HG02759 (cell line): ENCODE results near the gene CEP104.
"Not testable (repeated sequence)": the region's sequence is repeated elsewhere in the genome, so short reads cannot be mapped to it uniquely, and the experiment has no call there.

Source experiments
- ATAC-seq: cut with Tn5 transposase; IDR thresholded peaks from one replicate; pipeline ENCODE4 v1.9.1; 2021; ENCODE audit warnings: mild to moderate bottlenecking, moderate library complexity; ENCODE audit not compliant: unreplicated experiment

CEP104 gene

DNA sequence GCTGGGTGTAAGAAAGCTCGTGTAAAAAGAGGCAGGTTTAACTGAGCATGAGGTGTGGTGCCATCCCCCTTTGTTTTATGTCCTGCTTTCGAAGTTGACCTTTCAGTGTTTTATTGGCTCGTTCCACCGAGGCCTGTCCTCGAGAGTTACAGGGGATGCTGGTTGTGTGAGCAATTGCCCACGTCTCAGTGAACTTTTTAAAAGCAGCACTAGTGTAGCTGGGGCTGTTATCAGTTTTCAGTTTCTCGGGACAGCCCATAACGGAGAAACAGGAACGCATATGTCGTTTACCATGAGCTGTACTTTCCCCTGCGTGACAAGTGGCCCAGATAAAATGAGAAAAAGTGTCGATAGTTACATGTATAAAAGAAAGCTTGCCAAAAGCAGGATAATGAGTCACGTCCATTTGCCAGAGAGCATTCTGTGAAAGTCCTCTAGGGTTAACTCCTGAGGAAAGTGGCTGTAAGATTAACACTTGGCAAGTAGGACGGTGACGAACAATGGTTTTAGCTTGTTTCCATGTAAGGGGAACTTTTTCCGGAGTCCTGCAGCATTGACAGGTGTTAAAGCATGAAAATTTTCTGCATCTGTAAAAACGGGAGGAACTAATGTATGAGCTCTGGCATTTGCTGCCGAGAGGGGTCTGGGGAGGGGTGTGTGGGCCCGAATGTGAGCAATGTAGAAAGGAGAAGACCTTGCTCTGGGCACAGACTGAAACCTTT, 52.9 kb downstream of the CEP104 start:
- ATAC-seq = no peak

DNA sequence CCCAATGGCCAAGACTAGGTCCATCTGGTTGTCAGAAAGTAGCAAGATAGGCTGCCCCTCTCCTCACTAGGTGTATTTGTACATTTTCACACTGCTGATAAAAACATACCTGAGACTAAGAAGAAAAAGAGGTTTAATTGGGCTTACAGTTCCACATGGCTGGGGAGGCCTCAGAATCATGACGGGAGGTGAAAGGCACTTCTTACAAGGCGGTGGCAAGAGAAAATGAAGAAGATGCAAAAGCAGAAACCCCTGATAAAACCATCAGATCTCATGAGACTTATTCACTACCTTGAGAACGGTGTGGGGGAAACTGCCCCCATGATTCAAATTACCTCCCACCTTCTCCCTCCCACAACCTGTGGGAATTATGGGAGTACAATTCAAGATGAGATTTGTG, 56.2 kb downstream of the CEP104 start:
- ATAC-seq = not testable (repeated sequence)

DNA sequence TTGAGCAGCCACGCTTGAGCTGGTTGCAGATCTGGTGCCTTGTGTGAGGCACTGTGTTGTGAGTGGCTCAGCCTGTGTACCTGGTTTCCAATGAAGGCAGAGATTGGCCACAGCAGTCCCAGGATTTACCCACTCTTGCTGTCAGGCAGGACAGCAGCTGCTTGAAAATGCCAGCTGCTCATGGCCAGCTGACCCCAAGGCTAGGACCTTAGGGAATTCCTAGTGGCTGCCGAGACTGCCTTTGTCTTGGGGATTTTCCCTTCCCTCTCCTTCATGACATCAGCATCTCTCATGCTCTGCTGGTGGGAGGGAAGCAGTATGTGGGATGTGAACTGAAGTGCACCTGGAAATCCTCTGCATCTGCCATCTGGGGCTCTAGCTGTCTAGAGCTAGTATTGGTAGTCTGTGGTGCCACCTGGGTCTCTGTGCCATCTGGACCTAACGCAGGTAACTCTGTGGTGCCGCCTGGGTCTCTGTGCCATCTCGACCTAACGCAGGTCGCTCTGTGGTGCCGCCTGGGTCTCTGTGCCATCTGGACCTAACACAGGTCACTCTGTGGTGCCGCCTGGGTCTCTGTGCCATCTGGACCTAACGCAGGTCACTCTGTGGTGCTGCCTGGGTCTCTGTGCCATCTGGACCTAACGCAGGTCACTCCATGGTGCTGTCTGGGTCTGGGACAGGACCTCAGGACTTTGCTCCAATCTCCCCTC, 56.9 kb downstream of the CEP104 start:
- ATAC-seq = no peak

DNA sequence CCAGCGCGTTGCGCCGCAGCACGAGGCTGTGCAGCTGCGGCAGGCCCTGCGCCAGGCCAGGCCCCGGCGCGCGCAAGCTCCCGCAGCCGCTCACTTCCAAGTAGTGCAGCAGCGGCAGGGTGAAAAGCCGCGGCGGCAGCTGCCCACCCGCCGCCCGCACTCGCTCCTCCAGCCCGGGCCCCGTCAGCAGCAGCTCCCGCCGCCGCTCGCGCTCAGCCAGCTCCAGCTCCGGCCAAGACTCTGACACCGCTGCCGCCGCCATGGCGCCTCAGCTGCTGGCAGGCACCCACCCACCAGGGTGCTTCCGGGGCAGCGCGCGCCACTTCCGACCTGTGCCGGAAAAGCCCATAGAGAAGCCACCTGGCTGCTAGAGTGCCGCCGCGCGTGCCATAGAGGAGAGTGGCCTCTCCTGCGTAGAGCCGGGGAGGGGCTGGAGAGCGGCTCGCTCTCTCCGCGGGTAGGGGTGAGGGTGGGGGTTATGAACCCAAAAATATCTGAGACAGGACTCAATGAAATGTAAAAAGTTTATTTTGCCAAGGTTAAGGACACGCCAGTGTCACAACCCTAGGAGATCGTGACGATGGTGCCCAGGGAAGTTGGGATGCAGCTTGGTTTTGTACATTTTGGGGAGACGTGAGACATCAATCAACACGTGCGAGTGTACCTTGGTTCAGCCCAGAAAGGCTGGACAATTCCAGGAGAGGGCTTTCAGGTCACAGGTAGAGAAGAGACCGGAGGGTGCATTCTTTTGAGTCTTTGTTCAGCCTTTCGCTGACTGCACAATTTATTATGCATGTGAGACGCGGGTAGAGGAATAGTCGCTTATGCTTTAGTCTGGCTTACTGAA, 60.6 kb downstream of the CEP104 start, which contains the start of gene LRRC47:
Gene LRRC47 (minus strand): TSS at position 284 of the 847 bp plus-strand sequence. CDS start 22 bp downstream, at position 262.
- peak; percentile 97 for ATAC-seq

DNA sequence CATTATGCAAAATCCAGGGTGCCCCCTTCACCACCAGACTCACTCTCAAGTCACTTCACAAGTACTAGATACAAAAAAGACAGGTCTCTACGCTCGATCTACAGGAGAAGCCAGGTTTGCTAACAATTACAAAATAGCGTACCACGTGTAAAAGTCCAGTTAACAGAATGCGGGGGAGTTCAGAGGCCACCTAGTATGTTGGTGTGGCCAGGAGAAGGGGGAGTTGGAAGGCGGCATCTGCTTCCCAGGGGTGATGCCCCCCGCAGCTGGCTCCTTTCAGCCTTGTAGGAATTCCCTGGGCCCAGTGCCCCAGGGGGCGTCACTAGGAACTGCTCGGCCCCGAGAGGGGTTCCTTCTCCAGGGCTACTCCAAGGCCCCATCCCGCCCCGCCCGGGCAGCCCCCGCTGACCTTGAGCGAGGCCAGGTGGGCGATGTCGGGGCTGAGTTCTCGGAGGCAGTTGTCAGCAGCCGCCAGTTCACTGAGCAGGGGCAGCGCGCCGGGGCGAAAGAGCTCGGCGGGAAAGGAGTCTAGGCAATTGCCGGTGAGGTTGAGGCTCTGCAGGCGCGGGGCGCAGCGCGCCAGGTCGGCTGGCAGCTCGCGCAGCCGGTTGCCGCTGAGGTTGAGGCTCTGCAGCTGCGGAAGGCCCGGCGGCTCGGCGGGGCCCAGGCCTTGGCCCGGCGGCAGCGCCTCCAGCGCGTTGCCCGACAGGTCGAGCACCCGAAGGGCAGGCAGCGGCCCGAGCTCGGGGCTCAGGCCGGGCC, 61.4 kb downstream of the CEP104 start:
- peak; percentile 4 for ATAC-seq

DNA sequence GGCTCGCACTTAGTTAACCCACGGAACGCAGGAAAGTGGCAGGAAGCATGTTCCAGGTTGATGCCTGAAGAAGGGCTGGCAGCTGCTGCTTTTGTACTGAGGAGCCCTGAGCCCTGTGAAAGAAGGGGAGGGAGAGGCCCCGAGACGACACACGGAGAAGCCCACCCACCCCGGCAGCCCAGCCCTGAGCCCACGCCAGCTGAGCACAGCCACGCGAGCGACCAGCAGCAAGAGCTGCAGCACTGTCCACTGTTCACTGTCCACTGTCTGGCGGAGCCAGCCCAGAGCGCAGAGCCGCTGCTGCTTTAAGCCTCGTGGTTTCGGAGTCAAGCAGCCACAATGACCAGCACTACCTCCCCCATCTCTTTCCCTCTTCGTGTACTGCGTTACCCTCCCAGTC, 66.1 kb downstream of the CEP104 start:
- ATAC-seq = no peak

DNA sequence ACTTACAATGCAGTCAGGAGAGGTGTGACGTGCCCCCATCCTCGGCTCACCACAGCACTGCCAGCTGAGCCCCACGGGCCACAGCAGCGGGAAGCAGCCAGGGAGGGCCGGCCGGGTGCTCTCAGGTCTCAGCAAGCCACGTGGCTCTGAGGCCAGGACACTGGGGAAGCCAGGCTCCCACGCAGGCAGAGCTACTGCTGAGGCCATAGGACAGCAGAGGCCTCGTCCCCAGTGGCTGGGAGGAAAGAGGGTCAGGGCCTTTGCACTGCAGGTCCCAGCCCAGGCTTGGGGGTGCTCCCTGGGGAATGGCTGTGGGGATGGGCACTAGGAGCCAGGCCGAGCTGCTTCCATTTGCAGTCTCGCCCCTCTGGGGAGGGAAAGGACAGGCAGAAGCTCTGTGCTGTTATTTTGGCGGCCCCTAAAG, 66.5 kb downstream of the CEP104 start:
- ATAC-seq = no peak

DNA sequence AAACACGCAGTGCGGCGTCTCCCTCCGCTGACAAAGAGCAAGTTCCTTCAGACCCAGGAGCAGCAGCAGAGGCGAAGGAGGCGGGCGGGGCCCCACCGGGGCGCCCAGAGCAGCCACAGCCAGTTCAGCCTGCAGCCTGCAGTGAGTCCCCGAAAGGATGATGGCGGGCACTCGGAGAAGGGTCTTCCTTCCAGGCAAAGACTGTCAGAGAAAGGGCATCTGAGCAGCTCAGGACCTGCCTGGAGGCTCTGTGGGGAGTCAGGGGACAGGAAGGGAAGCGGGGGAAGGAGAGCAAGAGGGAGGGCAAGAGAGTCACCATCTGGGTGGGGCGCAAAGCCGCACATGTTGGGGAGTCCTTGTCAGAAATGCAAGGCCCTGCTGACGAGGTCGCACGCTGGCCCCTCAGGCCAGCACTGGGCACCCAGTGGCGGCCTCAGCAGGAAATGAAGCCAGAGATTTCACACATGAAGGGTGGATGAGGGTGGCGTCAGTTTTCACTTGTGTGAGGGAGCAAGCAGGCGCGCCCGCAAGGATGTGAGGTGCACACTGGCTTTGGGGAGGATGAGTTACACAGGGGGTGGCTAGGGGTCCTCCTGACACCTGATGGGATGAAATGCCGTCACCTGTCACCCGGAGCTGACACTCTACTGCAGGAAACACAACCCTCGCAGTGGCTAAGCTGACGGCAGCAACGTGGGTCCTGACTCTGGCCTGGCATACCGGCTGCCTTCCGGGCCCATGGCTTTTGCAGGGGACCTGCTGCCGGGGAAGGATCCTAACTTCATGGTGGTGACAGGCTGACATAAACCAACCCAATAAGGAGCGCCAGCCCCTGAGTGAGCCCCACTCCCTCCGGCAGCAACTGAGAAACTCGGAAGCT, 67.3 kb downstream of the CEP104 start:
- ATAC-seq = no peak

DNA sequence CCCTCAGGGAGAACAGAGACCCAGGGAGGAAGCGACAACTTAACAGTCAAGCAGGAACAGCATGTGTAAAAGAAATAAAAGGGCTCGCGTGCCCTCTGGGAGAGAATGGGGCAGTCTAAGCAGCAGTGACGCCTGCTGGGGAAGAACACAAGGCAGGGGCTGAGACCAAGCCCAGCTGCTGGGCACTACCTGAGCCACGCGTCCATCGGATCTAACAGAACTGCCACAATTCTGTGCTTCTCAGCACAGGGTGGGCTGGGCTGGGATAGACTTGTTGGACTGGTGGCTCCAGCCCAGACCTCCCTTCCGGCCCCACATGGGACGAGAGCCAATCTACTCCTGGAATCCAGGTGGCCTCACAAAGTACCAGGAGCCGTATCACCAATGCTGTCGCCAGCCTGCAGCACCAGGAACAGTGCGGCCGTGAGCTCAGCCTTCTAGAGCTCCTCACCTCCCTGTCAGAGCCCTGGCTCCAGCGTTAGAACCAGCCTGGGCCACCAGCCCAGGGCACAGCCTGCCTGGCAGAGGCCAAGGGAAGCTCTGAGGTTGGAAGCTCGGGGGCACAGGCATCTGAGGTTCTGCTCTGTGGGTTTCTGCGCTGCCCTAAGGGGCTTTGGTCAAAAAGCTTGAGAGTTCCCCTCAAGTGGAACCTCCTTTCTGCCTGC, 68.1 kb downstream of the CEP104 start:
- ATAC-seq = no peak

DNA sequence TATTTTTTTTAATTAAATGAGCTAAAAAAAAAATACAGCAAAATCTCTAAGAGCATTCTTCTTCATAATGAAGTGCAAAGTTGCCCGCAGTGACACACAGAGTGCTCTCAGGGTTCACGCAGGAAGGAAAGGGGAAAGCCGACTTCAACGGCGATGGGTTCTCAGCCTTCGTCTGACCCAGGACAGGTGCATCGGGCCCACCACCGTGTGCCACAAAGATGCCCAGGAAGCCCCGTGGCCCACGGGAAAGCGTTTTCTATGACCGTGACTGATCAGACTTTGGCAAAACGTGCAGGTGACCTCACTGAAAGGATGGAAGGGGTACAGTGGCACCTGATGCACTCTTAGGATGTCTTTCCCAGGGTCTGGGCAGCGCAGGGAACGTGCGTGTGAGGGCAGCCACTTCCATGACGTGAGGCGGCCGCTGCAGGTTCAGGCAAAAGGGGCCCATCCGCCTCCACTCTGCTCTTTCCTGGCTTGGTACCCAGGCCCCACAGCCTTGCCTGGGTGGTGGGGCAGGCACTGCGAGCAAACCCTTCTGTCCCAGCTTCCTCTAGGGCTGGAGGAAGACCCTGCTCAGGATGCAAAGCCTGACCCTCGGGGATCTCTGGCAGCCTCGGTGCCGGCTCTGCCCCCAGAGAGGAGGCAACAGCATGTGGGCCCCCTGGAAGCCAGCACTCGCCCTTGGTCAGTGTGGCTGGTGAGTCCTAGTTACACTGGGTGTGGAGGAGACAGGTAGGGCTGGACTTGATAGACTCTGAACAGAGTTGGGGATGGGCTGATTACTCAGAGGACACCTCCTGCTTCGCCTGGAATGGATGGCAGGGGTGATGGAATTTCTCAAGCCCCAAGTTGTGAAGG, 69.0 kb downstream of the CEP104 start:
- ATAC-seq = no peak

DNA sequence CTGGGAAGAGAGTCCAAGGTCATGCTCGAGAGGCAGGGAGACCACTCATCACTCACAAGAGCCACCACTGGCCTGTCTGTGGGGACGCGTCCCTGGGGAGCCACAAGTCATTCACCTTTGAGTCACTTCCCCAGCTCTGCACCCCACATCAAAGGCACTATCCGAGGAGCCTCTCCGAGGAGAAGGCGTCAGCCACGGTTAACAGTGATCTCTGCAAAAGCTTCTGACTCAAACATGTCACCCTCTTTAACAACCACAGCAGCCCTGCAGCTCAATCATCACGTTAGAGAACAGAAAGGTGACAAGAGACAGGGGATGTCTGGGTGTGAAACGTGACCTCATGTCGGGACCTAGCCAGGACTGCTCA, 69.7 kb downstream of the CEP104 start:
- ATAC-seq = no peak

DNA sequence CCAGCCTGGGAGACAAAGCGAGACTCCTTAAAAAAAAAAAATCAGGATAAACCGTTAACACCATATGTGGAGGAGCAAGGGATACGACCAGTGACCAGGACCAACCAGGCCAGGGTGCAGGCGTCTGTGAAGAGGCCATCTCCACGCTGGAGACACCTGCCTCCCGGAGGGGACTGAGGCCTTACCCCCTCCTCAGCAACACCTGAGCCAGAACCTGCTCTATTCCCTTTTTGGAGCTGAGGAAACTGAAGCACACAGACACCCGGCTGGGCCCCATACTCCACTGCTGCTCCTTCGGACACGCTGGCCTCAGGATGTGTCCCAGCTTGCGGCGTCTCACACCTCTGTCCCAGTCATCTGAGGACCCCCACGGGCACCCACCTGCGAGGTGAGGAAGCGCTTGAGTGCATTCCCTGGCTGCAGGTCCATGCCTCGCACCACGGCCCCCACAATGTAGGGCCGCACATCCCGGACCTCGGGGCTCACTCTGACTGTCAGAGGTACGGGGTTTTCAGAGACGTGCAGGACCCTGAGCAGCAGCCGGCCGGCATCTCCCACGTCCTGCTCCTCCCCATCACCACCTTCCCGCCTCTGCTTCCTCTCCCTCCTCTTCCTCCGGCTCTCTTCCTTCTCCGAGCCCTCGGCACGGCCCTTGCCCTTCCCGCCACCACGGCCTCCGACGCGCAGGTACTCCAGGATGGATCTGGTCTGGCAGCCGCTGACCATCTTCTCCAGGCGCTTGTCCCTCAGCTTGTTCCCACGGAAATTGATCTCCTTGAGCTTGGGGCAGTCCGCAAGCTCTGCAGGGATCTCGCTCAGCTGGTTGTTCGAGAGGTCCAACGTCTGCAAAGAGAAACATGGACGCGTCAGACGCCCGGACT, 70.3 kb downstream of the CEP104 start:
- no peak for ATAC-seq

DNA sequence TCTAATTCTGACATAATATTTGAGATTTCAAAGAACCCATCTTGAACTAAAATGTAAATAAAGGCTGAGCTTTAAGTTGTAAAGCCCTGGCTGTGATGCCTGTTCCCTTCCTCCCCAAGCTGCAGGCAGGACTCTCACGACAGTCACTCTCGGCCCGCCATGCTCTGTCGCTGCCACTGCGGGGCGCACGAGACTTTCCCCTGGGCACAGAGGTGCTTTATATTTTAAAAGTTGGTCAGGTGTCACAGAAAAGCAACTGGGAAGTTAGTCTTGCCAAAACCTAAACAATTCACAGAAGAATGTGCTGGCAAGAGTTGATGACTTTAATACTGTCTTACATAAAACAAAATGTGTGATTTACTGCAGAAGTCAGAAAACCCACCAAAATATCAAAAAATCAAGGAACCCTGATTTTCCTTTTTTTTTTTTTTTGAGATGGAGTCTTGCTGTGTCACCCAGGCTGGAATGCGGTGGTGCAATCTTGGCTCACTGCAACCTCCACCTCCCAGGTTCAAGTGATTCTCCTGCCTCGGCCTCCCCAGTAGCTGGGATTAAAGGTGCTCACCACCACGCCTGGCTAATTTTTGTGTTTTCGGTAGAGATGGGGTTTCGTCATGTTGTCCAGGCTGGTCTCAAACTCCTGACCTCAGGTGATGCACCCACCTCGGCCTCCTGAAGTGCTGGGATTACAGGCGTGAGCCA, 71.4 kb downstream of the CEP104 start:
- ATAC-seq = no peak

DNA sequence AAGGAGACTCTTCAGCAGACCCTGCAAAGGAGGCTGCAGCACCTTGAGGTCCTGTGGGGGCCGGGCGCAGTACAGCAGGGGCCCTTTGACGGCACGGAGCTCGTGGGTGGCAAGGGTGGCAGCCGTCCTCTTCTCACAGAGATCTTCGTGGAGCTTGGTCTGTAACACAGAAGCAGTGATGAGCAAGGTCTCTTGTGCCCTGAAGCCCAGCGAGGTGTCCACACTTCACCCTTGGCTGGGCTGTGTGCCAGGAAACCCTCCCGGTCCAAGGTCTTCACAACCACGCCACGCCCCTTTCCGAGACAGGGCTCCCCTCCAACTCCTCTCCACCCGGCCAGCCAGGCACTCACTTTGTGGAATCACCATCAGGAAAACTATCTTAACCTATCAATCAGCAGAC, 72.0 kb downstream of the CEP104 start:
- ATAC-seq = no peak

DNA sequence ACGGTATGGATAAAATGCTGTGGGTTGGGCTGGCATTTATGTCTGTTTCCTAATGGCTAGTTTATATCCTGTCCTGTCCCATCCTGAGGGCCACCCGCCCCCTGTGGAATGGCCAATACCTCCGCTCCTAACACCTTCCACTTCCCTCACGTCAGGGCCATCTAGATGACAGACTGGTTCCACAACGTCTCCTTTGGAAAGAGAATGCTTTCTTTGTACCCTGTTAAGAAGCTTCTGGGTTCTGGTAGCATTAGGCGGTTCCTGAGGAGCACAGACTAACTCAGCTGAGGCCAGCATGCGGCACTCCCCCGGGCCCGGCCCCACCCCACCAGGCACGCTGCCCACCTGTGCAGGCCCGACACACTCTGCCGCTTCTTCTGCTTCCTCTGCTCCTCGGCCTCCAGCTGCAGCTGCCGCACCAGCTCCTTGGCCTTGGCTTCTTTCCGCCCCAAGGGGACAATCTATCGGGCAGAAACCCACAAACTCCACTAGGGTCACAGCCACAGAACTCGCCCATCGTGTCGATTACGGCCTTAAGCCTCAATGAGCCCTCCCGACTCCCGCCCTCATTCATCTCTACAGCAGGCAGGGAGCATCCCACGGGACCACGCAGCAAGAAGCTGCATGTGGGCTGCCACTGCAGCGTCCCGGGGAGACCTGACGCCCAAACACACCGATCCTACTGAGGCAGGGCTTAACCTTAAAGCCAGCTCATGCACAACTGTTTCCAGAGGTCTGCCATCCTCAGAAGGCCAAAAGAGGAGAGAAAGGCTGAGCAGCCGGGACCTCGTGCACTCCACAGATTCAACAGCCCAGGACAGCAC, 73.1 kb downstream of the CEP104 start:
- ATAC-seq = no peak

DNA sequence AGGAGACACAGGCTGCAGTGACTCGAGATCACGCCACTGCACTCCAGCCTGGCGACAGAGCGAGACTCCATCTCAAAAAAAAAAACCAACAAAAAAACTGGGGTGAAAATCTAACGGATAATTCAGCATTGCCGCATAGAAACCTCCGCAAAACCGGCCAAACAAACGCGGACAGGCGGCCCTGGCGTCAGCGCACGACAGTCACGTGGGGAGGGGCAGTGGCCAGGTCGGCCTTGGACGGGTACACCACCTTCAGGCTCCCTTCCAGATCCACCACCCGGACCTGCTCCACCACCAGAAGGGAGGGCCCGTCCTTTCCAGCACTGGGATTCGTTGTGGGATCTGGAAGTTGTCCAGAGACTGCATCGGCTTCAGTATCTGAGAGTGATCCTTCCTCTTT, 76.1 kb downstream of the CEP104 start:
- ATAC-seq = no peak
